ENCODE measurements around the gene NAA50. TPM values are rescaled to one million over a fixed set of nuclear protein-coding genes. Genes with fewer than 3 reads are reported as not detected.

Gene NAA50
- total and polyA plus RNA-seq, 2 of the 13 experiments (the other 11 are each of a cell fraction or from before 2014, with no cell fraction given) = 30.2 to 233 TPM

DNA sequence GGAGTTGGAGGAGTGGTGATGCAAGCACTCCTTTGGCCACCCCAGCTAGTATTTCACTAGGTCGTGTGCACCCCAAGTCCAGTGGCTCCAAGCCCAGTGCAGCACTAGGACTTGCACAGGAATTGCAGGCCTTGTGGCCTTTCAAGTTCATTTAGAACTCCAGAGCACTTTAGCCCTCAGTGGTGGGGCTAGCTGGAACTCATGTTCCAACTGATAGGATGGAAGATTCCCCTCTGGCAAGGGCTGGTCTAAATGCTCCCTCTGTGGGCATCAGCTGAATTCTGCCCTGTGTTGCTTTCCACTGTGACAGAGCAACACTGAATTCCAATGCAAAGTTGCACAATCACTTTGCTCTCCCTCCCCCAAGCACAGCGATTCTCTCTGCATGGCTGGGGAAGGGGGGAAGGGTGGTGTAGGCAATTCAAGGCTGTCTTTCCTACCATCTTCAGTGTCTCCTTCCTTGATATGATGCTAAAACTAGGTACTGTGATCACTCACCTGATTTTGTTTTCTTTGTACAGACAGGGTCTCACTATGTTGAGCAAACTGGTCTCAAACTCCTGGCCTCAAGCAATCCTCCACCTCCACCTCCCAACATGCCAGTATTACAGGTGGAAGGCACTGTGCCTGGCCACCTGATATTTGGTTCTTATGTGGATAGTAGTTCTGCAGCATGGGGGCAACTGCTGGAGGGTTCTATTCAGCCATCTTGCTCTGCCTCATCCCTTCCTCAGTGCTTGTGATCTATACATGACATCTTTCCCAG is 59.9 kb downstream of the NAA50 start (continued):
- TF ChIP-seq KDM5A (IDR thresholded peaks at IDR 0.05; ENCODE audit: borderline replicate concordance, low read length) (no peak), KLF12 (CRISPR knock-in tag; IDR thresholded peaks at IDR 0.05; ENCODE audit: borderline replicate concordance) (no peak), HHEX (CRISPR knock-in tag; IDR thresholded peaks at IDR 0.05) (no peak), SALL2 (CRISPR knock-in tag; IDR thresholded peaks at IDR 0.05) (no peak), HCFC1 (IDR thresholded peaks at IDR 0.05; ENCODE audit: low read depth, low read length) (no peak), NCOR1 (IDR thresholded peaks at IDR 0.05; ENCODE audit: borderline replicate concordance, low read length) (no peak), SKI (IDR thresholded peaks at IDR 0.05; ENCODE audit: partially characterized antibody) (no peak), ZBTB20 (CRISPR knock-in tag; IDR thresholded peaks at IDR 0.05; ENCODE audit: borderline replicate concordance, low read depth) (no peak), FOXP1 (IDR thresholded peaks at IDR 0.05) (no peak), FOXP1 (CRISPR knock-in tag; IDR thresholded peaks at IDR 0.05) (peak; percentile 44; the same call in 1 of the 2 replicates)
- TF ChIP-seq, protein P1, sequence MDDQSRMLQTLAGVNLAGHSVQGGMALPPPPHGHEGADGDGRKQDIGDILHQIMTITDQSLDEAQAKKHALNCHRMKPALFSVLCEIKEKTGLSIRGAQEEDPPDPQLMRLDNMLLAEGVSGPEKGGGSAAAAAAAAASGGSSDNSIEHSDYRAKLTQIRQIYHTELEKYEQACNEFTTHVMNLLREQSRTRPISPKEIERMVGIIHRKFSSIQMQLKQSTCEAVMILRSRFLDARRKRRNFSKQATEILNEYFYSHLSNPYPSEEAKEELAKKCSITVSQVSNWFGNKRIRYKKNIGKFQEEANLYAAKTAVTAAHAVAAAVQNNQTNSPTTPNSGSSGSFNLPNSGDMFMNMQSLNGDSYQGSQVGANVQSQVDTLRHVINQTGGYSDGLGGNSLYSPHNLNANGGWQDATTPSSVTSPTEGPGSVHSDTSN (CRISPR knock-in tag; IDR thresholded peaks at IDR 0.05; ENCODE audit: borderline replicate concordance) = no peak
- TF ChIP-seq, protein P2, sequence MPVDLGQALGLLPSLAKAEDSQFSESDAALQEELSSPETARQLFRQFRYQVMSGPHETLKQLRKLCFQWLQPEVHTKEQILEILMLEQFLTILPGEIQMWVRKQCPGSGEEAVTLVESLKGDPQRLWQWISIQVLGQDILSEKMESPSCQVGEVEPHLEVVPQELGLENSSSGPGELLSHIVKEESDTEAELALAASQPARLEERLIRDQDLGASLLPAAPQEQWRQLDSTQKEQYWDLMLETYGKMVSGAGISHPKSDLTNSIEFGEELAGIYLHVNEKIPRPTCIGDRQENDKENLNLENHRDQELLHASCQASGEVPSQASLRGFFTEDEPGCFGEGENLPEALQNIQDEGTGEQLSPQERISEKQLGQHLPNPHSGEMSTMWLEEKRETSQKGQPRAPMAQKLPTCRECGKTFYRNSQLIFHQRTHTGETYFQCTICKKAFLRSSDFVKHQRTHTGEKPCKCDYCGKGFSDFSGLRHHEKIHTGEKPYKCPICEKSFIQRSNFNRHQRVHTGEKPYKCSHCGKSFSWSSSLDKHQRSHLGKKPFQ (CRISPR knock-in tag; IDR thresholded peaks at IDR 0.05; ENCODE audit: insufficient replicate concordance) = no peak
- TF ChIP-seq, protein P3, sequence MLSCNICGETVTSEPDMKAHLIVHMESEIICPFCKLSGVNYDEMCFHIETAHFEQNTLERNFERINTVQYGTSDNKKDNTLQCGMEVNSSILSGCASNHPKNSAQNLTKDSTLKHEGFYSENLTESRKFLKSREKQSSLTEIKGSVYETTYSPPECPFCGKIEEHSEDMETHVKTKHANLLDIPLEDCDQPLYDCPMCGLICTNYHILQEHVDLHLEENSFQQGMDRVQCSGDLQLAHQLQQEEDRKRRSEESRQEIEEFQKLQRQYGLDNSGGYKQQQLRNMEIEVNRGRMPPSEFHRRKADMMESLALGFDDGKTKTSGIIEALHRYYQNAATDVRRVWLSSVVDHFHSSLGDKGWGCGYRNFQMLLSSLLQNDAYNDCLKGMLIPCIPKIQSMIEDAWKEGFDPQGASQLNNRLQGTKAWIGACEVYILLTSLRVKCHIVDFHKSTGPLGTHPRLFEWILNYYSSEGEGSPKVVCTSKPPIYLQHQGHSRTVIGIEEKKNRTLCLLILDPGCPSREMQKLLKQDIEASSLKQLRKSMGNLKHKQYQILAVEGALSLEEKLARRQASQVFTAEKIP (CRISPR knock-in tag; IDR thresholded peaks at IDR 0.05; ENCODE audit: borderline replicate concordance) = no peak
- TF ChIP-seq, protein P4, sequence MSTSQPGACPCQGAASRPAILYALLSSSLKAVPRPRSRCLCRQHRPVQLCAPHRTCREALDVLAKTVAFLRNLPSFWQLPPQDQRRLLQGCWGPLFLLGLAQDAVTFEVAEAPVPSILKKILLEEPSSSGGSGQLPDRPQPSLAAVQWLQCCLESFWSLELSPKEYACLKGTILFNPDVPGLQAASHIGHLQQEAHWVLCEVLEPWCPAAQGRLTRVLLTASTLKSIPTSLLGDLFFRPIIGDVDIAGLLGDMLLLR (CRISPR knock-in tag; IDR thresholded peaks at IDR 0.05) = no peak
- TF ChIP-seq, protein P5, sequence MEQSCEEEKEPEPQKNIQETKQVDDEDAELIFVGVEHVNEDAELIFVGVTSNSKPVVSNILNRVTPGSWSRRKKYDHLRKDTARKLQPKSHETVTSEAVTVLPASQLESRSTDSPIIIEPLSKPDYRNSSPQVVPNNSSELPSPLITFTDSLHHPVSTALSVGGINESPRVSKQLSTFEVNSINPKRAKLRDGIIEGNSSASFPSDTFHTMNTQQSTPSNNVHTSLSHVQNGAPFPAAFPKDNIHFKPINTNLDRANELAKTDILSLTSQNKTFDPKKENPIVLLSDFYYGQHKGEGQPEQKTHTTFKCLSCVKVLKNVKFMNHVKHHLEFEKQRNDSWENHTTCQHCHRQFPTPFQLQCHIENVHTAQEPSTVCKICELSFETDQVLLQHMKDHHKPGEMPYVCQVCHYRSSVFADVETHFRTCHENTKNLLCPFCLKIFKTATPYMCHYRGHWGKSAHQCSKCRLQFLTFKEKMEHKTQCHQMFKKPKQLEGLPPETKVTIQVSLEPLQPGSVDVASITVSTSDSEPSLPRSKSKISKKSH (CRISPR knock-in tag; IDR thresholded peaks at IDR 0.05; ENCODE audit: borderline replicate concordance) = no peak
- TF ChIP-seq, protein P6, sequence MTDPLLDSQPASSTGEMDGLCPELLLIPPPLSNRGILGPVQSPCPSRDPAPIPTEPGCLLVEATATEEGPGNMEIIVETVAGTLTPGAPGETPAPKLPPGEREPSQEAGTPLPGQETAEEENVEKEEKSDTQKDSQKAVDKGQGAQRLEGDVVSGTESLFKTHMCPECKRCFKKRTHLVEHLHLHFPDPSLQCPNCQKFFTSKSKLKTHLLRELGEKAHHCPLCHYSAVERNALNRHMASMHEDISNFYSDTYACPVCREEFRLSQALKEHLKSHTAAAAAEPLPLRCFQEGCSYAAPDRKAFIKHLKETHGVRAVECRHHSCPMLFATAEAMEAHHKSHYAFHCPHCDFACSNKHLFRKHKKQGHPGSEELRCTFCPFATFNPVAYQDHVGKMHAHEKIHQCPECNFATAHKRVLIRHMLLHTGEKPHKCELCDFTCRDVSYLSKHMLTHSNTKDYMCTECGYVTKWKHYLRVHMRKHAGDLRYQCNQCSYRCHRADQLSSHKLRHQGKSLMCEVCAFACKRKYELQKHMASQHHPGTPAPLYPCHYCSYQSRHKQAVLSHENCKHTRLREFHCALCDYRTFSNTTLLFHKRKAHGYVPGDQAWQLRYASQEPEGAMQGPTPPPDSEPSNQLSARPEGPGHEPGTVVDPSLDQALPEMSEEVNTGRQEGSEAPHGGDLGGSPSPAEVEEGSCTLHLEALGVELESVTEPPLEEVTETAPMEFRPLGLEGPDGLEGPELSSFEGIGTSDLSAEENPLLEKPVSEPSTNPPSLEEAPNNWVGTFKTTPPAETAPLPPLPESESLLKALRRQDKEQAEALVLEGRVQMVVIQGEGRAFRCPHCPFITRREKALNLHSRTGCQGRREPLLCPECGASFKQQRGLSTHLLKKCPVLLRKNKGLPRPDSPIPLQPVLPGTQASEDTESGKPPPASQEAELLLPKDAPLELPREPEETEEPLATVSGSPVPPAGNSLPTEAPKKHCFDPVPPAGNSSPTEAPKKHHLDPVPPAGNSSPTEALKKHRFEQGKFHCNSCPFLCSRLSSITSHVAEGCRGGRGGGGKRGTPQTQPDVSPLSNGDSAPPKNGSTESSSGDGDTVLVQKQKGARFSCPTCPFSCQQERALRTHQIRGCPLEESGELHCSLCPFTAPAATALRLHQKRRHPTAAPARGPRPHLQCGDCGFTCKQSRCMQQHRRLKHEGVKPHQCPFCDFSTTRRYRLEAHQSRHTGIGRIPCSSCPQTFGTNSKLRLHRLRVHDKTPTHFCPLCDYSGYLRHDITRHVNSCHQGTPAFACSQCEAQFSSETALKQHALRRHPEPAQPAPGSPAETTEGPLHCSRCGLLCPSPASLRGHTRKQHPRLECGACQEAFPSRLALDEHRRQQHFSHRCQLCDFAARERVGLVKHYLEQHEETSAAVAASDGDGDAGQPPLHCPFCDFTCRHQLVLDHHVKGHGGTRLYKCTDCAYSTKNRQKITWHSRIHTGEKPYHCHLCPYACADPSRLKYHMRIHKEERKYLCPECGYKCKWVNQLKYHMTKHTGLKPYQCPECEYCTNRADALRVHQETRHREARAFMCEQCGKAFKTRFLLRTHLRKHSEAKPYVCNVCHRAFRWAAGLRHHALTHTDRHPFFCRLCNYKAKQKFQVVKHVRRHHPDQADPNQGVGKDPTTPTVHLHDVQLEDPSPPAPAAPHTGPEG (CRISPR knock-in tag; IDR thresholded peaks at IDR 0.05) = no peak

Measured in HepG2 (cell line).